ENCODE measurements around the gene SEM1.

DNA sequence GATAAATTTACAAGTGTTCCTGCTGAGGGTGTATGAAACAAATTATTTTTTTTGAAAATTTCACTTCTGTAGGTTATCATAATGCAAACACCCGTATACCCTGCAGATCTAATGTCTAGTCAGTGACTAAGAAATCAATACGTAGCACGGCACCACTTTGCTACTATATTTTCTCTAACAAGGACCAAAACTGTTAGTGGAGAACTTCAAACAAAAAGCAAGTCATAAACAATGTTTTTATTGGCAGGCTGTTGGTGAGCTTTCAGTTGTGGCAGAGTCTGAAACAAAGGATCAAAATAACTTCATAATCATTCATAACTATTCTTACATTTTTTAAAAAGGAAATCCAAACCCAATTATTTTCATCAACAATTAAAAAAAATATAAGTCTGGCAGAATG lies 11.8 kb downstream of the SEM1 start:
- TF ChIP-seq, protein P1, sequence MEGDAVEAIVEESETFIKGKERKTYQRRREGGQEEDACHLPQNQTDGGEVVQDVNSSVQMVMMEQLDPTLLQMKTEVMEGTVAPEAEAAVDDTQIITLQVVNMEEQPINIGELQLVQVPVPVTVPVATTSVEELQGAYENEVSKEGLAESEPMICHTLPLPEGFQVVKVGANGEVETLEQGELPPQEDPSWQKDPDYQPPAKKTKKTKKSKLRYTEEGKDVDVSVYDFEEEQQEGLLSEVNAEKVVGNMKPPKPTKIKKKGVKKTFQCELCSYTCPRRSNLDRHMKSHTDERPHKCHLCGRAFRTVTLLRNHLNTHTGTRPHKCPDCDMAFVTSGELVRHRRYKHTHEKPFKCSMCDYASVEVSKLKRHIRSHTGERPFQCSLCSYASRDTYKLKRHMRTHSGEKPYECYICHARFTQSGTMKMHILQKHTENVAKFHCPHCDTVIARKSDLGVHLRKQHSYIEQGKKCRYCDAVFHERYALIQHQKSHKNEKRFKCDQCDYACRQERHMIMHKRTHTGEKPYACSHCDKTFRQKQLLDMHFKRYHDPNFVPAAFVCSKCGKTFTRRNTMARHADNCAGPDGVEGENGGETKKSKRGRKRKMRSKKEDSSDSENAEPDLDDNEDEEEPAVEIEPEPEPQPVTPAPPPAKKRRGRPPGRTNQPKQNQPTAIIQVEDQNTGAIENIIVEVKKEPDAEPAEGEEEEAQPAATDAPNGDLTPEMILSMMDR (IDR thresholded peaks at IDR 0.05): no peak
- TF ChIP-seq EP300 (IDR thresholded peaks at IDR 0.05) (no peak), POLR2A (IDR thresholded peaks at IDR 0.05) (no peak)

All from ovary (tissue), 3 donors.